GM21717 (cell line): ENCODE measurements around the gene DDIT4L.
"Not testable (repeated sequence)": the region's sequence is repeated elsewhere in the genome, so short reads cannot be mapped to it uniquely, and the experiment has no call there.

Experiments
- ATAC-seq: cut with Tn5 transposase; IDR thresholded peaks from one replicate; pipeline ENCODE4 v1.9.1; 2021; ENCODE audit warnings: mild to moderate bottlenecking, moderate library complexity; ENCODE audit not compliant: unreplicated experiment

The DDIT4L gene

DNA sequence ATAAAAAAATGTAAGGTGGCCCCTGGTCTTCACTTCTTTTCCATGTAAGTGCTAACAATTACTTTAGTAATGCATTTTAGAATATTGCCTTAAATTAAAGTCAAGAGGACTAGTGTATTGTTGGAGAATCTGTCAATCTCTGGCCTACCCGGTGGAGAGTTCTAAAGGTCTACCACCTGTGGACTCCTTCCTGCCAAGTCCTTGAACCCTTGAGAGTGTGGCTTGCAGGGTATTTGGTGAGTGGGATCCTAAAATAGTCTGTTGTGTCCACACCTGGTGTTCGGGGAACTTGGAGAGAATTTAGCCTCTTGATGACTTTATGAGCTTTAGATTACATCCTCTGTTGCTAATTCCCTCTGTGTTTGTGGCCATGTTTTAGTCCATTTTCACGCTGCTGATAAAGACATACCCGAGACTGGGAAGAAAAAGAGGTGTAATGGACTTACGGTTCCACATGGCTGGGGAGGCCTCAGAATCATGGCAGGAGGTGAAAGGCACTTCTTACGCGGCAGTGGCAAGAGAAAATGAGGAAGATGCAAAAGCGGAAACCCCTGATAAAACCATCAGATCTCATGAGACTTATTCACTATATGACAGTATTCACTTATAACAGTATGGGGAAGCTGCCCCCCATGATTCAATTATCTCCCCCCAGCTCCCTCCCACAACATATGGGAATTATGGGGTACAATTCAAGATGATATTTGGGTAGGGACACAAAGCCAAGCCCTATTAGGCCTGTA is 23.8 kb downstream of the DDIT4L start:
- ATAC-seq = no peak

GRCh38 chr4:100165809-100166208 is 24.5 kb downstream of the DDIT4L start:
- ATAC-seq = no peak

DNA sequence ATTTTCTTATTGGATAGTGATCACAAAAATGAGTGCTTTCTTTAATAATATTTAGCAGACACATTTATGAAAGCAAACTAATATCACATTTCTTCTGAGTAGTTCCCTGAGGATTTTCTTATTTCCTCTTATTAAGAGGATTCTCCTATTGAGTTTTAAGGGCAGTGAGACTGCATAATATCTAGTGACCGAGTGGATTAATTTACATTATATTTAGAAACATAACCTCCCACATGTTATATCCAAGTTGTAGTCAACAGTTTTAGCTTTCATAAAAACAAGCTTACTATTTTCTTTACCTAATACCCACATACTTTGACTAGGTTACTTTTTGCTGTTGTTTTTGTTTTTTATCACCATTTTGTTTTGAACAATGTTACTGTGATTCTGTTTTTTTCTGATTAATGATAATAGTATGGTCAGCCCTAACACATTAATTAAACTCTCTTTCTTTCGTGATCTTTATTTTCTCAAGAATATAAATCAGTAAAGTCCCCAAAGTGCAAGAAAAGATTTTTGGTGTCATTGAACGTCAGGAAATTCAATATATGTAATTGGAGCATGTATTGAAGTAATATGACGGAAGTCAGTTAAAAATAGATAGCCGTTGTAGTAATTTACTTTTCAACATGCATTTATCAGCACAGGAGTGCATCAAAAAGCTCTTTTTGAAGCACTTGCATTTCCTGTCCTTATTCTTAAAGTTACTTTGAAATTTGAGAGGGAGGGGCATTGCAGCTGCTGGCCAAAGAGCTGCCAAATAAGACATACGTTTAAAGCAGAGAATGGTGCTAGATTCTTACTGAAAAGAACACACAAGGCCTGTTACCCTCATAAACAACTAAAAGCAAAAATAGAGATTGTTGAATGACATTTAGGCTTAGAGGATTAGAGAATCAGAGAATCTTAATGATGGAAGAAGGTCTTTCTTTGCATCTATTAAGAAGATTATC is 25.2 kb downstream of the DDIT4L start:
- no peak for ATAC-seq

- peak; percentile 84 for ATAC-seq
Measured at GRCh38 chr4:100162027-100162685, 28.1 kb downstream of the DDIT4L start.

DNA sequence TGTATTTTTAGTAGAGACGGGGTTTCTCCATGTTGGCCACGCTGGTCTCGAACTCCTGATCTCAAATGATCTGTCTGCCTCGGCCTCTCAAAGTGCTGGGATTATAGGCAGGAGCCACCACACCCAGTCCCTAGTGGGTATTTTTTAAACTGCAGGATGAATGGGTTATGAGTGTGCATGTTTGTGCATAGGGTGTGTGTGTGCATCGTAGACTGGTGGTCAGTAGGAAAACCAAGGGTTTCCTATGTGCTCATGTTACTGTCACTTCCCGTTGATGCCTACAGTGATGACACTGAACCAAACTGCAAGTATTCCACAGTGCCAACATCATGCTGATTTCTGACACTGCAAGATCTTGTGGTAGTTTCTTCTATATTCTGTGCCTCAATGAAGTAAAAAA is 41.1 kb downstream of the DDIT4L start:
- no peak for ATAC-seq

GRCh38 chr4:100147684-100148083 is 42.6 kb downstream of the DDIT4L start:
- no peak for ATAC-seq

GRCh38 chr4:100147198-100147597 is 43.1 kb downstream of the DDIT4L start:
- no peak for ATAC-seq

DNA sequence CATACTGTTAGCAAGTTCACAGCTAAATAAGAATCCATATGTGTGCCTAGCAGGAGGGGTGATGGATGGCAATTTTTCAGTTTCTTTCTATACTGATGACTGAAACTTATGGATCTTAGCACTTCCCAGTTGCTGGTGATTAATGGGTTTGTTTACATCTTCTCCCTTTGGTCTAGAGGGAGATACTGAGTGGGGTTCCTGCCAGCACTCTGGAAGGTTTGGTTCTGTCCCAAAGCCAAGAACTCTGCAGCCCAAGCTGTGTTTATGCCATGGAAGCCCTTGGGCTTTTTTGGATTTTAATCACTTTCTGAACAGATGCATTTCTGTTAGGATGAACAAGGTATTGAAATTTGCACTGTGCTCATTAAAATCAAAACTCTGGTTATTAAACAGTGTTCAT is 43.5 kb downstream of the DDIT4L start:
- ATAC-seq = no peak

DNA sequence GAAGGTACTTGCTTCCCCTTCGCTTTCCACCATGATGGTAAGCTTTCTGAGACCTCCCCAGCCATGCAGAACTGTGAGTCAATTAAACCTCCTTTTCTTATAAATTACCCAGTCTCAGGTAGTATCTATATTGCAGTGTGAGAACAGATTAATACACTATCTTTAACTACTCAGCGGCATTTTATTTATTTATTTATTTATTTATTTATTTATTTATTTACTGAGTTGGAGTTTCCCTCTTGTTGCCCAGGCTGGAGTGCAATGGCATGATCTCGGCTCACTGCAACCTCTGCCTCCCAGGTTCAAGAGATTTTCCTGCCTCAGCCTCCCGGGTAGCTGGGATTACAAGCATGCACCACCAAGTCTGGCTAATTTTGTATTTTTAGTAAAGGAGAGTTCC is 52.9 kb downstream of the DDIT4L start:
- ATAC-seq = not testable (repeated sequence)
